Osteoblast (primary cell): ENCODE data around the gene KRT40. TPM values are rescaled to one million over a fixed set of nuclear protein-coding genes. Genes with fewer than 3 reads are reported as not detected.
A peak's percentile ranks its signal among the peaks of the same experiment; 100 is the strongest.

Experiments used
- DNase-seq: peaks from one replicate; pipeline ENCODE4 v3.0.0; 2011; ENCODE audit warnings: low spot score, mixed read lengths; ENCODE audit not compliant: insufficient read length; ENCODE audit errors: missing footprints
- H2AFZ ChIP-seq: 2 replicates; pipeline ENCODE4 v1.6.0; 2011; ENCODE audit warnings: mild to moderate bottlenecking, low read length
- H3K27ac ChIP-seq: 2 replicates; pipeline ENCODE4 v1.5.1; 2011; ENCODE audit warnings: mild to moderate bottlenecking, low read depth, low read length, moderate library complexity
- H3K27me3 ChIP-seq: 2 replicates; pipeline ENCODE4 v1.6.0; 2012; ENCODE audit warnings: mild to moderate bottlenecking, control low read depth, inconsistent platforms, low read length, moderate library complexity; ENCODE audit not compliant: insufficient read depth
- H3K36me3 ChIP-seq: 2 replicates; pipeline ENCODE4 v1.5.1; 2011; ENCODE audit warnings: mild to moderate bottlenecking, low read length, control low read depth, moderate library complexity; ENCODE audit not compliant: insufficient read depth
- H3K4me1 ChIP-seq: 2 replicates; pipeline ENCODE4 v1.5.1; 2011; ENCODE audit warnings: mild to moderate bottlenecking, low read length, control low read depth, moderate library complexity; ENCODE audit not compliant: insufficient read depth
- H3K4me2 ChIP-seq: 2 replicates; pipeline ENCODE4 v1.6.0; 2011; ENCODE audit warnings: mild to moderate bottlenecking, low read length; ENCODE audit not compliant: insufficient read depth
- H3K4me3 ChIP-seq: fragments of 200-600 bp; sonication (generic); 3 replicates; pipeline ENCODE4 v1.5.1; 2012; ENCODE audit warnings: mild to moderate bottlenecking, low read length, inconsistent platforms; ENCODE audit not compliant: insufficient read depth
- H3K79me2 ChIP-seq: 2 replicates; pipeline ENCODE4 v1.6.0; 2012; ENCODE audit warnings: mild to moderate bottlenecking, low read length, control low read depth, inconsistent platforms; ENCODE audit not compliant: insufficient read depth
- H3K9me3 ChIP-seq: 2 replicates; pipeline ENCODE4 v1.5.1; 2011; ENCODE audit warnings: low read depth, low read length, control low read depth
- H4K20me1 ChIP-seq: 2 replicates; pipeline ENCODE4 v1.6.0; 2012; ENCODE audit warnings: mild to moderate bottlenecking, low read length, control low read depth; ENCODE audit not compliant: insufficient read depth
- total RNA-seq: library from RNA; depleted of rRNA; stranded (reverse); fragments of >200 nt; gene quantifications from 2 replicates; pipeline ENCODE4 v1.2.3, GENCODE V29; 2012
- TF ChIP-seq, protein P1 (sequence below): IDR thresholded peaks from 2 replicates; pipeline ENCODE4 v1.5.1; 2011; ENCODE audit warnings: mild to moderate bottlenecking, low read depth, low read length, moderate library complexity; ENCODE audit errors: extremely low read depth

The KRT40 gene
- total RNA-seq, 1 donor: under 0.01 TPM

DNA sequence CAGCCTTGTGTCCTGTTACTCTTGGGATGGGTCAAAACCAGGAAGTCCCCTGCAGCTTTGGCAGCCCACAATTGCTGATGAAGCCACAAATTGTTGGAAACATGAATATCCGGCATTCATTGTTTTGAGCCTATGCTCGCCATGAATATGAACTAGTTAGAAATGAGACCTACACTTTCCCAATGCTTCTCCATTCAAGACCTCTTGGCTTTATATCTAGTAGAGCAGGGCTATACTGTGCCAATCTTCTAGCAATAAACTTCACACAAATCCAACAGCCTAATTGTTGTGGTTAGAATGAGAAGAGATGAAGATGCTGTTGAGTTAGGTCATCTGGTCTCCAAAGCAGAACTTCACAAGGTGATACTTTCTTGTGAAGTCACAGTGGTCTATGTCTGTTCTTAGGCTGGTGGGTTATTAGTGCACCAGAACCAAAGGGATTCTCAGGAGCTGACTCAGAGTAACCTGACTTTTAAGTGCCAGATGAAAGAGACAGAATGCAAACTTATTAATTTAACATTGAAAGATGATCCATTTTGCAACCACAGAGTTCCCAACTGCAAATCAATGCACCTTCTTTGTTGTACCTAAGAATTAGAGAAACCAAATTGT is 33.0 kb downstream of the KRT40 start:
- no peaks in the 10 kb centered on the region for H3K79me2 ChIP-seq
- H3K9me3 ChIP-seq: no peaks in the 10 kb centered on the region
- H3K36me3 ChIP-seq: no peaks in the 10 kb centered on the region
- H3K27ac ChIP-seq: peak overlapping the region; percentile 98
- no peak overlapping the region for H3K4me3 ChIP-seq
- H3K4me1 ChIP-seq: peaks cover 43% of the 10 kb centered on the region
- H3K4me2 ChIP-seq: no peak overlapping the region
- no peak for DNase-seq
- H2AFZ ChIP-seq: no peak overlapping the region
- H3K27me3 ChIP-seq: no peaks in the 10 kb centered on the region
- no peaks in the 10 kb centered on the region for H4K20me1 ChIP-seq
- TF ChIP-seq, protein P1, sequence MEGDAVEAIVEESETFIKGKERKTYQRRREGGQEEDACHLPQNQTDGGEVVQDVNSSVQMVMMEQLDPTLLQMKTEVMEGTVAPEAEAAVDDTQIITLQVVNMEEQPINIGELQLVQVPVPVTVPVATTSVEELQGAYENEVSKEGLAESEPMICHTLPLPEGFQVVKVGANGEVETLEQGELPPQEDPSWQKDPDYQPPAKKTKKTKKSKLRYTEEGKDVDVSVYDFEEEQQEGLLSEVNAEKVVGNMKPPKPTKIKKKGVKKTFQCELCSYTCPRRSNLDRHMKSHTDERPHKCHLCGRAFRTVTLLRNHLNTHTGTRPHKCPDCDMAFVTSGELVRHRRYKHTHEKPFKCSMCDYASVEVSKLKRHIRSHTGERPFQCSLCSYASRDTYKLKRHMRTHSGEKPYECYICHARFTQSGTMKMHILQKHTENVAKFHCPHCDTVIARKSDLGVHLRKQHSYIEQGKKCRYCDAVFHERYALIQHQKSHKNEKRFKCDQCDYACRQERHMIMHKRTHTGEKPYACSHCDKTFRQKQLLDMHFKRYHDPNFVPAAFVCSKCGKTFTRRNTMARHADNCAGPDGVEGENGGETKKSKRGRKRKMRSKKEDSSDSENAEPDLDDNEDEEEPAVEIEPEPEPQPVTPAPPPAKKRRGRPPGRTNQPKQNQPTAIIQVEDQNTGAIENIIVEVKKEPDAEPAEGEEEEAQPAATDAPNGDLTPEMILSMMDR: no peak

DNA sequence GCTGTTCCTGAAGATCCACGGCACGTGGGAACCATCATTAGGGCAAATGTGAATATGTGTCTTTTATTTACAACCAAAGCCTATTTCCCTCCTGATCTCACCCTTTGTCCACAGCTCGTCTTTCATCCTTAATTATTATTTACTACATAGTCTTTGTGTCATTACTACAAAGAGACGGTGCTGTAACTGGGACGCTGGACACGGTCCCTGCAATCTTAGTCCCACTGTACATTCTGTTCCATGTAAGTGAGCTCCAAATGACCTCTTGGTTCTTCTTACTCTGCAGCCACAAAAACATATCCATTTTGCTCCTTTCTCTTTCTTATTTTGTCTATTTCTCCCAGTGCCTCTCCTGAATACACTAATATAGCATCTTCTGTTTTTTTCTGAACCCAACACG is 34.0 kb downstream of the KRT40 start:
- no peak overlapping the region for H3K4me3 ChIP-seq
- no peaks in the 10 kb centered on the region for H3K36me3 ChIP-seq
- peaks cover 36% of the 10 kb centered on the region for H3K4me1 ChIP-seq
- no peak for DNase-seq
- TF ChIP-seq, protein P1: no peak
- H2AFZ ChIP-seq: peak overlapping the region; percentile 23
- H3K4me2 ChIP-seq: no peak overlapping the region
- no peaks in the 10 kb centered on the region for H3K79me2 ChIP-seq
- no peaks in the 10 kb centered on the region for H4K20me1 ChIP-seq
- H3K27ac ChIP-seq: no peak overlapping the region
- H3K27me3 ChIP-seq: no peaks in the 10 kb centered on the region
- H3K9me3 ChIP-seq: no peaks in the 10 kb centered on the region

DNA sequence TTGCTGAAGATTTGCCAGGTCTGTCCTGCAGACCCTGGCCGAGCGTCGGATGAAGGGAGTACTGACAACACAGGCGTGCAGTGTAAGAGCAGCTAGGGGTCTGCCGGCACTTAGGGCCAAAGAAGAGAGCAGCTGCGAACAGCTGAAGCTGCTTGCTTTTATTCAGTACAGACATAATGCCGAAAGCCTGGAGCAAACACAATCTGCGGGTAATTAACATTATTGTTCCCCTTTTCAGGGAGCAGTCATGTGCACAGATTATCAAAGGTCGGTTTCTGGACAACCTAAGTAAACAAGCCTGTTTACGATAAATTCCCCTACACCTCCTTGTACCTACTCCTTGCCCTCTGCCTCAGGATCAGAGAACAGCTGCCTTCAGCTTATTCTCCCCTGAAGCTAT is 34.7 kb downstream of the KRT40 start:
- DNase-seq: no peak
- no peak overlapping the region for H3K27ac ChIP-seq
- peak overlapping the region; percentile 74 for H2AFZ ChIP-seq
- no peaks in the 10 kb centered on the region for H3K36me3 ChIP-seq
- H3K4me2 ChIP-seq: no peak overlapping the region
- no peaks in the 10 kb centered on the region for H4K20me1 ChIP-seq
- no peaks in the 10 kb centered on the region for H3K27me3 ChIP-seq
- no peak overlapping the region for H3K4me3 ChIP-seq
- peaks cover 32% of the 10 kb centered on the region for H3K4me1 ChIP-seq
- H3K9me3 ChIP-seq: no peaks in the 10 kb centered on the region
- H3K79me2 ChIP-seq: no peaks in the 10 kb centered on the region
- TF ChIP-seq, protein P1: no peak

DNA sequence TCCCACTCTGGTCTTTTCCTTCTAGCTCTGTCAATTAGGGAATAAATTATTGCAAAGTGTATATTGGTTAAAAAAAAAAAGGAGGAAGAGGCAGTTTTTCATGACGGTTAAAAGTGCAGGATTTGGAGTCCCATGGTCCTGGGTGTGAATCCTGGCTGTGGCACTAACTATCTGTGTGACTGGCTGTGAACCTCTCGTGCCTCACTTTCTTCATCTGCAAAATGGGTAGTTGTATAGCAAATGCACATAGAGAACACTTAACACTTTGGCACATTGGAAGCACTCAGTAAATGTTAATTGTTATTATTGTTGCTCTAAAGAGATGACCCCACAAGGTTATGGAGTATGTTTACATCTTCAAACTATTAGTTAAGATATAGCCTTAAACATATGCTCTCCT is 36.2 kb downstream of the KRT40 start:
- Histone ChIP-seq H2AFZ (peak overlapping the region; percentile 30), H3K4me3 (no peak overlapping the region), H3K27ac (no peak overlapping the region), H4K20me1 (no peaks in the 10 kb centered on the region), H3K9me3 (no peaks in the 10 kb centered on the region), H3K27me3 (no peaks in the 10 kb centered on the region), H3K4me2 (no peak overlapping the region), H3K79me2 (no peaks in the 10 kb centered on the region), H3K36me3 (no peaks in the 10 kb centered on the region), H3K4me1 (peaks cover 19% of the 10 kb centered on the region)
- DNase-seq: no peak
- TF ChIP-seq, protein P1: no peak
